Uterus (tissue), 2 donors: ENCODE measurements around the gene MRPL37.

Source experiments
- POLR2A ChIP-seq, 2 donors: fragments of 450-650 bp; IDR thresholded peaks; one replicate each; pipeline ENCODE4 v1.6.1; 2016; ENCODE audit warnings: antibody characterized with exemption in 2 of 2, mild to moderate bottlenecking in 1 of 2, moderate library complexity in 1 of 2
- TF ChIP-seq, protein P1 (sequence below), 4 experiments: fragments of 200-600 bp in 2 of 4; fragments of 450-650 bp in 2 of 4; sonication (generic) in 2 of 4; IDR thresholded peaks; one replicate each; pipeline ENCODE4 v1.5.1; 2016 to 2019; ENCODE audit warnings: antibody characterized with exemption in 4 of 4, mild to moderate bottlenecking in 2 of 4, moderate library complexity in 1 of 4

DNA sequence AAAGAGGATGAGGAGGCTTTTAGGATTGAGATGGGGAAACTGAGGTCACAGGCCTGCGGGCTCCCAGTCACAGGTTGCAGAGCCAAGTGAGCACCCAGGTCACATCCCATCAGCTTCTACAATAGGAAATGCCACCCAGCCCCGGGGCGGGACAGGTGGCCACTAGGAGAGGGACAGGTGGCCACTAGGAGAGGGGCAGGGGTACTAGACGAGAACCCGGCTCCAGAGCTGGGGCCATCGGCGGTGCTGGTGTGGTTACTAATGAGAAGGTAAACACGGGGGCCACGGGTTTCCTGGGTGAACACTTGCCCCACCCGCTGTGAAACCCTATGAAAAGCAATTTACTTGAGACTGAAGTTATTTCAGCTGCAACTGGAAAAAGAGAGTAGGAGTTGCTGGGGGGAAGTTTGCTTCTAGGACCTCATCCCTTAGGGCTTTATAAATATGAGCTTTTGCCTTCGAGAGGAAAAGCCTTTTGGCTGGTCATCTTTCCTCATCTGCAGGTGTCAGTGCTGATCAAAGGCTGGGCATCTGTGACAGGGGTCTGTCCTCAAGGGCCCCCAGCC, 52.5 kb downstream of the MRPL37 start:
- TF ChIP-seq, protein P1, sequence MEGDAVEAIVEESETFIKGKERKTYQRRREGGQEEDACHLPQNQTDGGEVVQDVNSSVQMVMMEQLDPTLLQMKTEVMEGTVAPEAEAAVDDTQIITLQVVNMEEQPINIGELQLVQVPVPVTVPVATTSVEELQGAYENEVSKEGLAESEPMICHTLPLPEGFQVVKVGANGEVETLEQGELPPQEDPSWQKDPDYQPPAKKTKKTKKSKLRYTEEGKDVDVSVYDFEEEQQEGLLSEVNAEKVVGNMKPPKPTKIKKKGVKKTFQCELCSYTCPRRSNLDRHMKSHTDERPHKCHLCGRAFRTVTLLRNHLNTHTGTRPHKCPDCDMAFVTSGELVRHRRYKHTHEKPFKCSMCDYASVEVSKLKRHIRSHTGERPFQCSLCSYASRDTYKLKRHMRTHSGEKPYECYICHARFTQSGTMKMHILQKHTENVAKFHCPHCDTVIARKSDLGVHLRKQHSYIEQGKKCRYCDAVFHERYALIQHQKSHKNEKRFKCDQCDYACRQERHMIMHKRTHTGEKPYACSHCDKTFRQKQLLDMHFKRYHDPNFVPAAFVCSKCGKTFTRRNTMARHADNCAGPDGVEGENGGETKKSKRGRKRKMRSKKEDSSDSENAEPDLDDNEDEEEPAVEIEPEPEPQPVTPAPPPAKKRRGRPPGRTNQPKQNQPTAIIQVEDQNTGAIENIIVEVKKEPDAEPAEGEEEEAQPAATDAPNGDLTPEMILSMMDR (IDR thresholded peaks at IDR 0.05): no peak
- no peak for TF ChIP-seq POLR2A (IDR thresholded peaks at IDR 0.05)
